ENCODE data around the gene C16orf46.
"Not testable (repeated sequence)": the region's sequence is repeated elsewhere in the genome, so short reads cannot be mapped to it uniquely, and the experiment has no call there.

Gene C16orf46, protein sequence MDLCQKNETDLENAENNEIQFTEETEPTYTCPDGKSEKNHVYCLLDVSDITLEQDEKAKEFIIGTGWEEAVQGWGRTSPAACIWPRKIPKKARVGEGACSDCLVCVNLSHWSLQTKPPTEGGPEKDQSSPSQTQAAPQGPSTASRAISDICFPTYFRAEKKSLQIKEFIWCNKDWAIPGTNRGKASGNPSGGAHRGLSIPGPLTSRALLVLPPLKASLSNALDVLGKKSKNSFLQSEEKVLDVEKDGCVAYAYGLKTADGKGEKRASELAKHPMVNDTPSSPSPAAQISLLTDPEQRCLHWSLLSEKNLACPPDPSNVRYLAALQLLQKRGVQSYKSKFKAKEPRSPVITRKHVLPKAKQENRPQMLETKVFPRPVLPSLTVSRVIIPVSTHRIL

GRCh38 chr16:81077076-81077940, at the start of gene C16orf46:
Gene C16orf46, minus strand, starts transcription at chr16:81077238. Its CDS starts 13,283 bp downstream, at chr16:81063955.
- DNase-seq (ENCODE audit: extremely low read depth, low read depth) = peak; percentile 84
- no peak for TF ChIP-seq CTCF (IDR thresholded peaks at IDR 0.05; ENCODE audit: low read depth, low read length)

DNA sequence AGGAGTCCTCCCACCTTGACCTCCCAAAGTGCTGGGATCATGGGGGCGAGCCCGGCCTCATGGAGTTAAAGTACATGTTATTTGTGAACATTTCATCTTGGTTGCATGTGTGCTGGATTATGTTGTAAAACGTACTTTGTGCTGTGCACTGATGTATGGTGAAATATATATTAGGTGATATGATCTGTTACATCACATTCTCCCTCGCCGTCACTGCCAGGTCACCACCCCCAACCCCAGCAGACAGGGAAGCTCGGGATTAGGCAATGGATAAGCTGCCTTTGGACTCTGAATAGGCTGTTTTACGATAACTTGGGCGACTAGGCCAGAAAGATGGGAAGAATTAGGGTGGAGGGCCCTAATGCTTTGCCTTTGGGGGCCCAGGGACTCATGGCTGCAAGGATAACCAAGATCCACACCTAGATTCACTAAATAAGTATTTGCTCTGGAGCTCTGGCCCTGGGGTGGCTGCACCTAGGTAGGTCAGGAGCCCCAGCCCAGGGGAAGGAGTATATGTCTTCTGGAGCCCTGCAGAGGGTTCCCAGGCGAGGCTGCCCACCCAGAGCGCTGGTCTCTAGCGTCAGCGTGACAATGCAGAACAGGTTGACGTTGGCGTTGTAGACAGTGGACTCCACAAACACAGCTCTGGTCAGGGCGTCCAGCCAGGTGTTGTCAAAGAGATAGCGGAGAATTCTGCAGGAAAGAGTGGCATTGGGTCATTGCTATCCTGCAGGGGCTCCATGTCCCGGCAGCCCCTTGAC, 46.2 kb upstream of the C16orf46 start:
- no peak for TF ChIP-seq CTCF (IDR thresholded peaks at IDR 0.05; ENCODE audit: low read depth, low read length)
- no peak for DNase-seq (ENCODE audit: extremely low read depth, low read depth)

DNA sequence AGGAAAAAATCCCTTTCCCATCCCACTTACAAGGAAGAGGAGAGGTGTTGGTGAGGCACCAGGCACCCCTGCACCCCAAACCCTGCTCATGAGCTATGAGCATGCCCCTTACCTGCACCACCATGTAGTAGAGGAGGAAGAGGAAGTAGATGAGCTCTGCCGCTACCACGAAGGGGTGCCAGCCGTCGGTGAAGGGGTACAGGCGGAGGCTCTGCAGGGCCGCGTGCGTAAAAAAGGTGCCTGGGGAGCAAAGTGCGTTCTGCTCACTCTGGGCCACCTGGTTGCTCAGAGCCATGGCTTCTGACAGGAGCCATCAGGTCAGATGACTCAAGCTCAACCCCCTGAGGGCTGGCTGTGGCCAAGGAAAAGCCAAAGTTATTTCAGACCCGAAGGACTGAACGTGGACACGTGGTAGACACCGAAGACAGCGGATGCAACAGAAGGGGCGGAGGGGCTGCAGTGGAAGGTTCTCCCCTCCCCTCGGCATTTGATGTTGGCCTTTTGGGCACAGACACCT, 44.5 kb upstream of the C16orf46 start:
- no peak for TF ChIP-seq CTCF (IDR thresholded peaks at IDR 0.05; ENCODE audit: low read depth, low read length)
- no peak for DNase-seq (ENCODE audit: extremely low read depth, low read depth)

GRCh38 chr16:81117436-81117835, 40.4 kb upstream of the C16orf46 start:
- DNase-seq (ENCODE audit: extremely low read depth, low read depth) = no peak
- no peak for TF ChIP-seq CTCF (IDR thresholded peaks at IDR 0.05; ENCODE audit: low read depth, low read length)

DNA sequence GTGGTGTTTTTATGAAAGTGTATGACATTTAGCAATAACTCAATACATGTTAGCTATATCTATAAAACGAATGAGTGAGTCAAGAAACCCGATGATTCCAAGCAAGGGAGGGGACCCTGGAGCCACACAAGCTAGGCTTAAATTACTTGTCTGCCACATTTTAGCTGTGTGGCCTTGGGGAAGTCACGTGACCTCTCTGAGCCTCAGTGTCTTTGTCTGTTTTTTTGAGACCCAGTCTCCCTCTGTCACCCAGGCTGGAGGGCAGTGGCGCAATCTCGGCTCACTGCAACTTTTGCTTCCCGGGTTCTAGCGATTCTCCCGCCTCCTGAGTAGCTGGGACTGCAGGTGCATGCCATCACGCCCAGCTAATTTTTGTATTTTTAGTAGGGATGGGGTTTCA, 39.2 kb upstream of the C16orf46 start:
- no peak for DNase-seq (ENCODE audit: extremely low read depth, low read depth)
- TF ChIP-seq CTCF (IDR thresholded peaks at IDR 0.05; ENCODE audit: low read depth, low read length) = no peak

GRCh38 chr16:81112453-81112852, 35.4 kb upstream of the C16orf46 start:
- no peak for TF ChIP-seq CTCF (IDR thresholded peaks at IDR 0.05; ENCODE audit: low read depth, low read length)
- no peak for DNase-seq (ENCODE audit: extremely low read depth, low read depth)

DNA sequence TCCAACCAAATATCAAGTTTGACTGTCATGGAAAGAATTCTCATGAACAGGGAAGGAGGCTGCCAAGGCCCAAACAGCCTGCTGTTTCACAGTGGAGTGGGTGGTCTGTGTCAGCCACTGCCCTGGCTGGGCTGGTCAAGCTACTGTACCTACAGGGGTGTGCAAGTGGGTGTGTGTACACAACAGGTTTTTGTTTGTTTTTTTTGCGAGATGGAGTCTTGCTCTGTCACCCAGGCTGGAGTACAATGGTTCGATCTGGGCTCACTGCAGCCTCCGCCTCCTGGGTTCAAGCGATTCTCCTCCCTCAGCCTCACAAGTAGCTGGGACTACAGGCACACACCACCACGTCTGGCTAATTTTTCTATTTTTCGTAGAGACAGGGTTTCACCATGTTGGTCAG, 32.2 kb upstream of the C16orf46 start:
- not testable (repeated sequence) for DNase-seq (ENCODE audit: extremely low read depth, low read depth)
